HEK293 (cell line): ENCODE results near the gene TNFRSF6B.

Experiments used
- CTCF ChIA-PET: fragments of 350-600 bp; formaldehyde crosslinking; extraction: SDS; loops from one replicate; lab custom pipeline; 2021; ENCODE audit warnings: antibody characterized with exemption; lab: Yijun Ruan, JAX
- POLR2A ChIA-PET: fragments of 300-600 bp; formaldehyde crosslinking; extraction: SDS; loops from one replicate; lab custom pipeline; 2020; ENCODE audit warnings: antibody characterized with exemption, inconsistent platforms; lab: Yijun Ruan, JAX
- H3K27ac ChIP-seq: fragments of 200-500 bp; sonication (Bioruptor generic); 2 replicates; pipeline ENCODE4 v1.5.1; 2014; ENCODE audit warnings: low read depth, low read length, control low read depth, inconsistent platforms; ENCODE audit errors: extremely low read depth
- H3K36me3 ChIP-seq, 2 experiments: fragments of 200-500 bp in 1 of 2; sonication (Bioruptor generic) in 1 of 2; 1 replicate in 1 of 2; 2 replicates in 1 of 2; pipeline ENCODE4 v1.5.1; 2014 to 2017; ENCODE audit warnings: inconsistent platforms in 2 of 2, low read length in 2 of 2; ENCODE audit not compliant: control insufficient read depth in 2 of 2, insufficient read depth in 1 of 2
- H3K4me1 ChIP-seq: fragments of 200-500 bp; sonication (Bioruptor generic); 2 replicates; pipeline ENCODE4 v1.5.1; 2014; ENCODE audit warnings: mild to moderate bottlenecking, low read length, inconsistent platforms; ENCODE audit not compliant: control insufficient read depth, insufficient read depth
- H3K4me3 ChIP-seq: 2 replicates; pipeline ENCODE4 v1.5.1; 2011; ENCODE audit warnings: low read depth, mild to moderate bottlenecking, control low read depth, low read length, moderate library complexity
- H3K9me3 ChIP-seq: fragments of 200-500 bp; sonication (Bioruptor generic); 2 replicates; pipeline ENCODE4 v1.5.1; 2014; ENCODE audit warnings: low read depth, low read length, inconsistent platforms; ENCODE audit not compliant: control insufficient read depth, insufficient read depth
- GLI2 ChIP-seq: fragments of 450-650 bp; formaldehyde crosslinking; IDR thresholded peaks from 2 replicates; pipeline ENCODE4; 2017; ENCODE audit warnings: missing biosample characterization, missing genetic modification characterization, low read depth, borderline replicate concordance
- KLF16 ChIP-seq: fragments of 450-650 bp; formaldehyde crosslinking; IDR thresholded peaks from 2 replicates; pipeline ENCODE4 v1.5.1; 2017; ENCODE audit warnings: missing biosample characterization, missing genetic modification characterization
- OVOL3 ChIP-seq: fragments of 450-650 bp; formaldehyde crosslinking; IDR thresholded peaks from 2 replicates; pipeline ENCODE4 v1.5.1; 2016; ENCODE audit warnings: missing biosample characterization, missing genetic modification characterization
- PBX3 ChIP-seq: sonication (generic); formaldehyde crosslinking; IDR thresholded peaks from 2 replicates; pipeline ENCODE4 v1.8.1; 2022; ENCODE audit warnings: mild to moderate bottlenecking, moderate library complexity, missing genetic modification reagents
- PRDM10 ChIP-seq: fragments of 450-650 bp; formaldehyde crosslinking; IDR thresholded peaks from 2 replicates; pipeline ENCODE4 v1.5.1; 2016; ENCODE audit warnings: missing biosample characterization, missing genetic modification characterization
- ZEB2 ChIP-seq: fragments of 450-650 bp; formaldehyde crosslinking; IDR thresholded peaks from 2 replicates; pipeline ENCODE4 v1.5.1; 2016; ENCODE audit warnings: missing biosample characterization, missing genetic modification characterization
- ZNF10 ChIP-seq: fragments of 450-650 bp; formaldehyde crosslinking; IDR thresholded peaks from 2 replicates; pipeline ENCODE4 v1.5.1; 2017; ENCODE audit warnings: missing biosample characterization, missing genetic modification characterization
- ZNF138 ChIP-seq: fragments of 450-650 bp; formaldehyde crosslinking; IDR thresholded peaks from 2 replicates; pipeline ENCODE4 v1.5.1; 2016; ENCODE audit warnings: missing biosample characterization, missing genetic modification characterization, borderline replicate concordance
- ZNF157 ChIP-seq: fragments of 450-650 bp; formaldehyde crosslinking; IDR thresholded peaks from 2 replicates; pipeline ENCODE4 v1.5.1; 2016; ENCODE audit warnings: missing biosample characterization, missing genetic modification characterization
- ZNF221 ChIP-seq: fragments of 450-650 bp; formaldehyde crosslinking; IDR thresholded peaks from 2 replicates; pipeline ENCODE4 v1.5.1; 2017; ENCODE audit warnings: missing biosample characterization, missing genetic modification characterization, borderline replicate concordance
- ZNF223 ChIP-seq: fragments of 450-650 bp; formaldehyde crosslinking; IDR thresholded peaks from 2 replicates; pipeline ENCODE4 v1.5.1; 2016; ENCODE audit warnings: missing biosample characterization, missing genetic modification characterization
- ZNF280D ChIP-seq: fragments of 450-650 bp; formaldehyde crosslinking; IDR thresholded peaks from 2 replicates; pipeline ENCODE4 v1.5.1; 2016; ENCODE audit warnings: missing biosample characterization, missing genetic modification characterization
- ZNF488 ChIP-seq: fragments of 450-650 bp; formaldehyde crosslinking; IDR thresholded peaks from 2 replicates; pipeline ENCODE4 v1.5.1; 2016; ENCODE audit warnings: missing biosample characterization, missing genetic modification characterization
- ZNF513 ChIP-seq: fragments of 450-650 bp; IDR thresholded peaks from 2 replicates; pipeline ENCODE4 v1.5.1; 2018; ENCODE audit warnings: missing biosample characterization, missing genetic modification characterization
- ZNF514 ChIP-seq: fragments of 450-650 bp; formaldehyde crosslinking; IDR thresholded peaks from 2 replicates; pipeline ENCODE4 v1.5.1; 2016; ENCODE audit warnings: missing biosample characterization, missing genetic modification characterization
- ZNF530 ChIP-seq: fragments of 450-650 bp; formaldehyde crosslinking; IDR thresholded peaks from 2 replicates; pipeline ENCODE4 v1.5.1; 2016; ENCODE audit warnings: low read depth, missing biosample characterization, missing genetic modification characterization
- ZNF549 ChIP-seq: fragments of 450-650 bp; IDR thresholded peaks from 2 replicates; pipeline ENCODE4 v1.5.1; 2018; ENCODE audit warnings: missing biosample characterization, missing genetic modification characterization, mild to moderate bottlenecking, inconsistent platforms, moderate library complexity
- ZNF558 ChIP-seq: fragments of 450-650 bp; formaldehyde crosslinking; IDR thresholded peaks from 2 replicates; pipeline ENCODE4 v1.5.1; 2016; ENCODE audit warnings: missing biosample characterization, missing genetic modification characterization
- ZNF596 ChIP-seq: fragments of 450-650 bp; IDR thresholded peaks from 2 replicates; pipeline ENCODE4 v1.5.0; 2018; ENCODE audit warnings: missing biosample characterization, mild to moderate bottlenecking, missing genetic modification characterization, moderate library complexity
- ZNF776 ChIP-seq: fragments of 450-650 bp; formaldehyde crosslinking; IDR thresholded peaks from 2 replicates; pipeline ENCODE4 v1.5.0; 2017; ENCODE audit warnings: missing biosample characterization, missing genetic modification characterization, borderline replicate concordance

The TNFRSF6B gene

GRCh38 chr20:63661959-63662812, 34.3 kb upstream of the TNFRSF6B start:
- Histone ChIP-seq H3K36me3 (peaks cover 0 to 66% of the 10 kb centered on the region in 2 experiments; a peak in 2 of 3 replicates), H3K4me3 (no peak overlapping the region), H3K4me1 (no peaks in the 10 kb centered on the region), H3K9me3 (no peaks in the 10 kb centered on the region), H3K27ac (no peak overlapping the region)
- POLR2A ChIA-PET, result interaction anchor here (0.7 to 1.8 kb wide), 2 partner anchors 9 to 20 kb away, joined by 3 to 5 read pairs; partner anchors contain the start of gene STMN3
- CTCF ChIA-PET, result interaction anchor here (0.5 kb wide), 1 partner anchor 1166 kb away, joined by 3 read pairs; no protein-coding TSS in a partner anchor
- TF ChIP-seq ZNF221 (tag by site-specific recombination) (no peak), ZNF280D (tag by site-specific recombination) (no peak), ZNF157 (tag by site-specific recombination) (no peak), ZNF530 (tag by site-specific recombination) (no peak), OVOL3 (tag by site-specific recombination) (no peak), ZNF776 (tag by site-specific recombination) (no peak), KLF16 (no peak), ZNF558 (tag by site-specific recombination) (no peak), ZNF223 (tag by site-specific recombination) (no peak), ZNF549 (tag by site-specific recombination) (no peak), PBX3 (CRISPR knock-in tag) (no peak), ZNF514 (no peak), ZNF138 (tag by site-specific recombination) (no peak), ZNF10 (tag by site-specific recombination) (no peak), ZEB2 (no peak), ZNF596 (tag by site-specific recombination) (no peak), ZNF488 (tag by site-specific recombination) (no peak), GLI2 (tag by site-specific recombination) (no peak), PRDM10 (tag by site-specific recombination) (no peak), ZNF513 (tag by site-specific recombination) (no peak)
